Measurements from ENCODE around the gene HSD17B8.

HSD17B8 gene

GRCh38 chr6:33172688-33173534 lies 31.5 kb upstream of the HSD17B8 start:
- no peaks in the 10 kb centered on the region for H3K9me3 ChIP-seq (ENCODE audit: control insufficient read depth, low read depth, low read length)
- no peaks in the 10 kb centered on the region for H3K27me3 ChIP-seq (ENCODE audit: control insufficient read depth, insufficient read depth, low read length)
- H3K36me3 ChIP-seq (ENCODE audit: control insufficient read depth, low read depth, low read length), result no peaks in the 10 kb centered on the region
- H3K9ac ChIP-seq (ENCODE audit: low read length), result no peak overlapping the region
- H3K4me1 ChIP-seq (ENCODE audit: control insufficient read depth, low read depth, low read length), result no peaks in the 10 kb centered on the region
- H3K27ac ChIP-seq (ENCODE audit: low read length), result no peak overlapping the region
- no peak overlapping the region for H3K4me3 ChIP-seq (ENCODE audit: low read length)

- Histone ChIP-seq H3K4me3 (ENCODE audit: low read length) (no peak overlapping the region), H3K36me3 (ENCODE audit: control insufficient read depth, low read depth, low read length) (no peaks in the 10 kb centered on the region), H3K4me1 (ENCODE audit: control insufficient read depth, low read depth, low read length) (no peaks in the 10 kb centered on the region), H3K9ac (ENCODE audit: low read length) (no peak overlapping the region), H3K9me3 (ENCODE audit: control insufficient read depth, low read depth, low read length) (no peaks in the 10 kb centered on the region), H3K27ac (ENCODE audit: low read length) (no peak overlapping the region), H3K27me3 (ENCODE audit: control insufficient read depth, insufficient read depth, low read length) (no peaks in the 10 kb centered on the region)
These were observed 30.8 kb upstream of the HSD17B8 start for GRCh38 chr6:33173535-33174180.

GRCh38 chr6:33174784-33175183 lies 29.7 kb upstream of the HSD17B8 start:
- no peaks in the 10 kb centered on the region for H3K4me1 ChIP-seq (ENCODE audit: control insufficient read depth, low read depth, low read length)
- no peak overlapping the region for H3K4me3 ChIP-seq (ENCODE audit: low read length)
- H3K9ac ChIP-seq (ENCODE audit: low read length), result no peak overlapping the region
- H3K27ac ChIP-seq (ENCODE audit: low read length), result no peak overlapping the region
- no peaks in the 10 kb centered on the region for H3K9me3 ChIP-seq (ENCODE audit: control insufficient read depth, low read depth, low read length)
- H3K27me3 ChIP-seq (ENCODE audit: control insufficient read depth, insufficient read depth, low read length), result no peaks in the 10 kb centered on the region
- H3K36me3 ChIP-seq (ENCODE audit: control insufficient read depth, low read depth, low read length), result no peaks in the 10 kb centered on the region

GRCh38 chr6:33175436-33176069 lies 28.9 kb upstream of the HSD17B8 start:
- H3K4me1 ChIP-seq (ENCODE audit: control insufficient read depth, low read depth, low read length), result no peaks in the 10 kb centered on the region

GRCh38 chr6:33176906-33177305 lies 27.5 kb upstream of the HSD17B8 start:
- H3K27ac ChIP-seq (ENCODE audit: low read length), result no peak overlapping the region
- H3K4me3 ChIP-seq (ENCODE audit: low read length), result no peak overlapping the region

More at GRCh38 chr6:33175436-33176069, 28.9 kb upstream of the HSD17B8 start:
- H3K36me3 ChIP-seq (ENCODE audit: control insufficient read depth, low read depth, low read length), result no peaks in the 10 kb centered on the region
- no peaks in the 10 kb centered on the region for H3K27me3 ChIP-seq (ENCODE audit: control insufficient read depth, insufficient read depth, low read length)
- H3K9ac ChIP-seq (ENCODE audit: low read length), result no peak overlapping the region
- no peak overlapping the region for H3K27ac ChIP-seq (ENCODE audit: low read length)
- H3K9me3 ChIP-seq (ENCODE audit: control insufficient read depth, low read depth, low read length), result no peaks in the 10 kb centered on the region
- no peak overlapping the region for H3K4me3 ChIP-seq (ENCODE audit: low read length)

GRCh38 chr6:33177552-33178446 lies 26.7 kb upstream of the HSD17B8 start:
- no peaks in the 10 kb centered on the region for H3K36me3 ChIP-seq (ENCODE audit: control insufficient read depth, low read depth, low read length)
- no peaks in the 10 kb centered on the region for H3K4me1 ChIP-seq (ENCODE audit: control insufficient read depth, low read depth, low read length)
- H3K27me3 ChIP-seq (ENCODE audit: control insufficient read depth, insufficient read depth, low read length), result no peaks in the 10 kb centered on the region
- no peaks in the 10 kb centered on the region for H3K9me3 ChIP-seq (ENCODE audit: control insufficient read depth, low read depth, low read length)
- no peak overlapping the region for H3K4me3 ChIP-seq (ENCODE audit: low read length)
- H3K27ac ChIP-seq (ENCODE audit: low read length), result no peak overlapping the region
- no peak overlapping the region for H3K9ac ChIP-seq (ENCODE audit: low read length)

More at GRCh38 chr6:33176906-33177305, 27.5 kb upstream of the HSD17B8 start:
- no peaks in the 10 kb centered on the region for H3K9me3 ChIP-seq (ENCODE audit: control insufficient read depth, low read depth, low read length)
- H3K9ac ChIP-seq (ENCODE audit: low read length), result no peak overlapping the region
- no peaks in the 10 kb centered on the region for H3K36me3 ChIP-seq (ENCODE audit: control insufficient read depth, low read depth, low read length)
- no peaks in the 10 kb centered on the region for H3K27me3 ChIP-seq (ENCODE audit: control insufficient read depth, insufficient read depth, low read length)
- H3K4me1 ChIP-seq (ENCODE audit: control insufficient read depth, low read depth, low read length), result no peaks in the 10 kb centered on the region

- no peaks in the 10 kb centered on the region for H3K36me3 ChIP-seq (ENCODE audit: control insufficient read depth, low read depth, low read length)
- no peaks in the 10 kb centered on the region for H3K27me3 ChIP-seq (ENCODE audit: control insufficient read depth, insufficient read depth, low read length)
- H3K9me3 ChIP-seq (ENCODE audit: control insufficient read depth, low read depth, low read length), result no peaks in the 10 kb centered on the region
- H3K4me1 ChIP-seq (ENCODE audit: control insufficient read depth, low read depth, low read length), result no peaks in the 10 kb centered on the region
- H3K9ac ChIP-seq (ENCODE audit: low read length), result no peak overlapping the region
- no peak overlapping the region for H3K27ac ChIP-seq (ENCODE audit: low read length)
- H3K4me3 ChIP-seq (ENCODE audit: low read length), result no peak overlapping the region
These were observed 25.5 kb upstream of the HSD17B8 start for GRCh38 chr6:33178755-33179475.

GRCh38 chr6:33181141-33181540 lies 23.3 kb upstream of the HSD17B8 start:
- Histone ChIP-seq H3K27ac (ENCODE audit: low read length) (no peak overlapping the region), H3K9ac (ENCODE audit: low read length) (no peak overlapping the region), H3K36me3 (ENCODE audit: control insufficient read depth, low read depth, low read length) (no peaks in the 10 kb centered on the region), H3K4me1 (ENCODE audit: control insufficient read depth, low read depth, low read length) (no peaks in the 10 kb centered on the region), H3K9me3 (ENCODE audit: control insufficient read depth, low read depth, low read length) (no peaks in the 10 kb centered on the region), H3K4me3 (ENCODE audit: low read length) (no peak overlapping the region), H3K27me3 (ENCODE audit: control insufficient read depth, insufficient read depth, low read length) (no peaks in the 10 kb centered on the region)

- H3K4me3 ChIP-seq (ENCODE audit: low read length), result no peak overlapping the region
- no peak overlapping the region for H3K27ac ChIP-seq (ENCODE audit: low read length)
- no peak overlapping the region for H3K9ac ChIP-seq (ENCODE audit: low read length)
- no peaks in the 10 kb centered on the region for H3K9me3 ChIP-seq (ENCODE audit: control insufficient read depth, low read depth, low read length)
- no peaks in the 10 kb centered on the region for H3K36me3 ChIP-seq (ENCODE audit: control insufficient read depth, low read depth, low read length)
- no peaks in the 10 kb centered on the region for H3K4me1 ChIP-seq (ENCODE audit: control insufficient read depth, low read depth, low read length)
- H3K27me3 ChIP-seq (ENCODE audit: control insufficient read depth, insufficient read depth, low read length), result no peaks in the 10 kb centered on the region
These were observed 21.3 kb upstream of the HSD17B8 start for GRCh38 chr6:33183071-33183683.

GRCh38 chr6:33185190-33185589 lies 19.3 kb upstream of the HSD17B8 start:
- Histone ChIP-seq H3K4me3 (ENCODE audit: low read length) (no peak overlapping the region), H3K36me3 (ENCODE audit: control insufficient read depth, low read depth, low read length) (no peaks in the 10 kb centered on the region), H3K9me3 (ENCODE audit: control insufficient read depth, low read depth, low read length) (no peaks in the 10 kb centered on the region), H3K4me1 (ENCODE audit: control insufficient read depth, low read depth, low read length) (no peaks in the 10 kb centered on the region), H3K27me3 (ENCODE audit: control insufficient read depth, insufficient read depth, low read length) (no peaks in the 10 kb centered on the region), H3K9ac (ENCODE audit: low read length) (no peak overlapping the region), H3K27ac (ENCODE audit: low read length) (no peak overlapping the region)
